ENCODE measurements around the gene OSM. TPM values are rescaled to one million over a fixed set of nuclear protein-coding genes. Genes with fewer than 3 reads are reported as not detected.
A peak's percentile ranks its signal among the peaks of the same experiment; 100 is the strongest.

Gene OSM
- total and polyA plus RNA-seq, 9 donors = 0.09 to 1.5 (median 0.33) TPM; not detected in 1

DNA sequence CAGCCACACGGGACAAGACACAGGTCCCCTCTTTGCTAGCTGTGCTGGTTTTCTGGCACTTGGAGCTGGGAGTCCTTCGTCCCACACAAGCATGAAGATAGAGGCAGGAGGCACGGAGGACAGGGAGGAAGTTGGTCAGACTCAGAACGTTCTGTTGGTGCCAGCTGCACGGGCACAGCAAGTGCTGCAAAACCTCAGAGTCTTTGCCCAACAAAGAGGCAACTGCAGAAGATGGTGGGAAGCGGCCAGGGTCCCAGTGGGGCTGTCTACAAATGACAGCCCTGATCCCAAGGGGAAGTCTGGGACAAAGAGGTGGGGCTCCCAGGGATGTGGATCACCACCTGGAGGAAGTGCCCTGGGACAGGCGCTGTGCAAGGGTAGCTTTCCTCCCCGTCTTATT lies 9.4 kb upstream of the OSM start:
- H3K27ac ChIP-seq (ENCODE audit: low read length) = no peak overlapping the region
- WGBS (ENCODE audit: insufficient coverage) = 80% methylated on average over 8 of the region's 8 CpGs

DNA sequence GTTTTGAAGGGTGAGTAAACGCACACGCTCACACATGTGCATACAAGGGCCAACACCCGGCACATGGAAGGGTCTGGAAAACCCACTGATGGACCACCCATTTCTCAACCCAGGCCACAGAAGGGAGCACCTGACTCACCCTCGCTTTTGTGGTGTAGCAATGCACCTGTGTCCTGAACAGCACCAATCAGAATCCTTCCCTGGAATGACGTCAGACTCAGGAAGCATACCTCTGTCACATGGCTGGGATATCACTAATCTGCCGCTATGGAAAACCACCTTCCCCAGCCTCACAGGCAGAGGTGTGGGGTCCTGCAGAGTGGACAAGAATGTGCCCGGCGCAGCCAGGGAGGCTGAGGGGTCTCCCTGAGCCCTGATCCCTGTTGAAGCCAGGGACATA lies 9.0 kb upstream of the OSM start:
- DNase-seq = no peak
- H3K27me3 ChIP-seq (ENCODE audit: control insufficient read depth, insufficient read depth, low read length) = peaks cover 2% of the 10 kb centered on the region
- H3K36me3 ChIP-seq (ENCODE audit: control insufficient read depth, insufficient read depth, low read length) = no peaks in the 10 kb centered on the region
- no peak overlapping the region for H3K4me3 ChIP-seq (ENCODE audit: low read length)
- H3K4me1 ChIP-seq (ENCODE audit: control insufficient read depth, insufficient read depth, low read length) = peaks cover 8% of the 10 kb centered on the region
- H3K9me3 ChIP-seq (replicated peaks; ENCODE audit: control insufficient read depth, low read depth, low read length) = no peaks in the 10 kb centered on the region
- 54% methylated on average over 5 of the region's 8 CpGs for WGBS (ENCODE audit: insufficient coverage)
- no peak overlapping the region for H3K27ac ChIP-seq (ENCODE audit: low read length)

More for the DNA sequence above, 9.4 kb upstream of the OSM start:
- H3K4me3 ChIP-seq (ENCODE audit: low read length) = no peak overlapping the region
- no peaks in the 10 kb centered on the region for H3K36me3 ChIP-seq (ENCODE audit: control insufficient read depth, insufficient read depth, low read length)
- no peaks in the 10 kb centered on the region for H3K9me3 ChIP-seq (replicated peaks; ENCODE audit: control insufficient read depth, low read depth, low read length)
- H3K27me3 ChIP-seq (ENCODE audit: control insufficient read depth, insufficient read depth, low read length) = peaks cover 2% of the 10 kb centered on the region
- peaks cover 8% of the 10 kb centered on the region for H3K4me1 ChIP-seq (ENCODE audit: control insufficient read depth, insufficient read depth, low read length)
- no peak for DNase-seq

DNA sequence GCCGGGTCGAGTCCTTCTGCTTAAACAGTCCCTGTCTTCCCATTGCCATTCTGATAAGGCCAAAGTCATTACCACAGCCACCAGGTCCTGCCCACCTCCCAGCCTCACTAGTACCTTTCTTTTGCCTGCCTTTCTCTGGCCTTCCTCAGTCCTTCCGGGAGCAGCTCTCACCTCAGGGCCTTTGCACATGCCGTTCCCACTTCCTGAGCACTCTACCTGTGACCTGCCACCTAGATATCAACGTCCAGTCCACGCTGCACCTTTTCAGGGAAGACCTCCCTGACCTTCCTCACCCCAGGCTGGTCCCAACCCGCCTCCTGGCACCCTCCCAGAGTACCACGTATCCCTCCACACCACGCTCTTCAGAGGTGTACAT lies 7.8 kb upstream of the OSM start:
- H3K4me3 ChIP-seq (ENCODE audit: low read length) = no peak overlapping the region
- no peaks in the 10 kb centered on the region for H3K9me3 ChIP-seq (replicated peaks; ENCODE audit: control insufficient read depth, low read depth, low read length)
- DNase-seq = no peak
- no peak overlapping the region for H3K27ac ChIP-seq (ENCODE audit: low read length)
- H3K36me3 ChIP-seq (ENCODE audit: control insufficient read depth, insufficient read depth, low read length) = no peaks in the 10 kb centered on the region
- peaks cover 8% of the 10 kb centered on the region for H3K4me1 ChIP-seq (ENCODE audit: control insufficient read depth, insufficient read depth, low read length)
- 78% methylated on average over 6 of the region's 9 CpGs for WGBS (ENCODE audit: insufficient coverage)
- H3K27me3 ChIP-seq (ENCODE audit: control insufficient read depth, insufficient read depth, low read length) = peaks cover 2% of the 10 kb centered on the region

DNA sequence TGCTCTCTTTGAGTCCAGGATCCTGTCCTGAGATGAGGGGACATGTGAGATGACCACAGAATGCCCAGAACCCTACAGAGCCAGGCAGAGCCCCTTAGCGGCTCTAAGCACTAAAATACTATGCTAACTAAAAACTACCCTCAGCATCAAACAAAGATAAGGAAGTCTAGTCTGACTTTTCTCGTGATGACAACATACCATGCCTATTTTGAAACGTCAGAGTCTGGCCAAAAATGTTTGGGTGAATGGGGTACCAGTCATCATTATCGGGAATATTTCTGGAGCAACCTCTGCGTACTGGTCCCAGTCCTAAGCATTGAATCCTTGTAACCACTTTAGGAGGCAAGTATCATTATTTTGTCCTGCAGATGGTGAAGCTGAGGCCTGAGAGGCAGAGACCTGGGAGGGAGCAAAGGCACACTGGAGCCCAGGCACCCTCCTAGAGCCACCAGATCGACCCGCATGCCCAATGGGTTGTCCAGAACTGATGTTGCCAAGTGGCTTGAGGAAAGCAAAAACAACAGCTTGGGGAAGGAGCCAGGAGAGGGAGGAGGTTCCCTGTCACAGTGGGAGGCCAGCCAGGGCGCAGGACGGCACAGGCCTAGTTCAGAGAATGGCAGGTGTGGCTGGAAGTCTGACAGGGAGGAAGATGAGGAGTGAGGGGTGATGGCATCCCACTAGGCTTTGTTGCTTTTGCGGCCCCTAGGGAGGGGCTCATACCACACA lies 7.2 kb upstream of the OSM start:
- 50% methylated on average over 7 of the region's 10 CpGs for WGBS (ENCODE audit: insufficient coverage)
- Histone ChIP-seq H3K9me3 (replicated peaks; ENCODE audit: control insufficient read depth, low read depth, low read length) (no peaks in the 10 kb centered on the region), H3K27me3 (ENCODE audit: control insufficient read depth, insufficient read depth, low read length) (peaks cover 2% of the 10 kb centered on the region), H3K36me3 (ENCODE audit: control insufficient read depth, insufficient read depth, low read length) (no peaks in the 10 kb centered on the region), H3K4me3 (ENCODE audit: low read length) (no peak overlapping the region), H3K27ac (ENCODE audit: low read length) (no peak overlapping the region), H3K4me1 (ENCODE audit: control insufficient read depth, insufficient read depth, low read length) (peaks cover 8% of the 10 kb centered on the region)
- no peak for DNase-seq

DNA sequence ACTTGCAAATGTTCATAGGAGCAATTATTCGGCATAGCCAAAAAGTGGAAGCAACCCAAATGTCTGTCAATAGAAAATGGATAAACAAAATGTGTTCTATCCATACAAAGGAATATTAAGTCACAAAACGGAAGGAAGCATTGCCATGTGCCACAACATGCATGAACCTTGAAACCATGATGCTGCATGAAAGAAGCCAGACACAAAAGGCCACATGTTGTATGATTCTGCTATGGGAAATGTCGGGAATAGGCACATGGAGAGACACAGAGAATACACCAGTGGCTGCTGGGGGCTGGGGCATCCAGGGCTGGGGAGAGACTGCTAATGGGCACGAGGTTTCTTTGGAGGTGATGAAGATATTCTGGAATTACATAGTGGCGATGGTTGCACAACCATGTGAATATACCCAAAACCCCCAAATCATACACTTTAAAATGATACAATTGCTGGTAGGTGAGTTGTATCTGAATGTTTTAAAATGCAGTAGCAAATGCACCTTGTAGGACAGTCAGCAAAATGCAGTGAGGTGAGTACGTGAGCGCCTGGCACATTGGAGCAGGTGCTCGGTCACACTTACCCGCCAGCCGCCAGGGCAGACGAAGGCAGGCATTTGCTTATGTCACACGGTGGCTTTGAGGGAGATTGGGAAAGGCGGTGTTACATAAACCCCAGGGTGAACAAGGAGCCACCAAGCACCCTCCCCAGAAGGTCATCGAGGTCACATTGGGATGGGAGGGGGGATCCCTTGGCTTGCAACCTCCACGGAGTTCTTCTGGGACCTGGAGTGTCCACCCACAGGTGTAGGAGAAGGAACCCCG lies 6.3 kb upstream of the OSM start:
- Histone ChIP-seq H3K27ac (ENCODE audit: low read length) (no peak overlapping the region), H3K4me1 (ENCODE audit: control insufficient read depth, insufficient read depth, low read length) (peaks cover 7% of the 10 kb centered on the region)
- 72% methylated on average over 11 of the region's 16 CpGs for WGBS (ENCODE audit: insufficient coverage)

DNA sequence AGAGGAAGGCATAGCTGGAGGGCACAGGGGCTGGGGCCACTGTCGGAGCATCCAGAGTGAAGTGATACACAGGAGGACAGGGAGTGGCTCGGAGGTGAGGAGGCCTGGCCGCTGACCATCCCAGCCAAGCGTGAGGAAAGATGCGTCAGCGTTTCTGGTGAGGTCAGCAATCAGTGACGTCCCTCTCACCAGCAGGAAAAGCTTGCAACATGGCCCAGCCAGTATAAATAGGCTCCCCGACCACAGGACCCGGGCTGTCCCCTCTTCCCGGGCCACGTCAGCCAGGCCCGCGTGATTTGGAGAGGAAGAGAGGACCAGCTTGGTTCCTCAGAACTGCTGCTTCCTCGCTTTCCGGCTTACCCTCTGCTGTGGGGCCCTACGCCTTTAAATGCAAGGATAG lies 4.2 kb upstream of the OSM start:
- Histone ChIP-seq H3K4me1 (ENCODE audit: control insufficient read depth, insufficient read depth, low read length) (no peaks in the 10 kb centered on the region), H3K36me3 (ENCODE audit: control insufficient read depth, insufficient read depth, low read length) (no peaks in the 10 kb centered on the region), H3K9me3 (replicated peaks; ENCODE audit: control insufficient read depth, low read depth, low read length) (no peaks in the 10 kb centered on the region), H3K27me3 (ENCODE audit: control insufficient read depth, insufficient read depth, low read length) (peaks cover 2% of the 10 kb centered on the region), H3K27ac (ENCODE audit: low read length) (peak overlapping the region; percentile 13), H3K4me3 (ENCODE audit: low read length) (no peak overlapping the region)
- 53% methylated on average over 10 of the region's 16 CpGs for WGBS (ENCODE audit: insufficient coverage)
- peak; percentile 84 for DNase-seq

More for the DNA sequence above, 6.3 kb upstream of the OSM start:
- peaks cover 2% of the 10 kb centered on the region for H3K27me3 ChIP-seq (ENCODE audit: control insufficient read depth, insufficient read depth, low read length)
- H3K36me3 ChIP-seq (ENCODE audit: control insufficient read depth, insufficient read depth, low read length) = no peaks in the 10 kb centered on the region
- no peak for DNase-seq
- H3K9me3 ChIP-seq (replicated peaks; ENCODE audit: control insufficient read depth, low read depth, low read length) = no peaks in the 10 kb centered on the region
- no peak overlapping the region for H3K4me3 ChIP-seq (ENCODE audit: low read length)

DNA sequence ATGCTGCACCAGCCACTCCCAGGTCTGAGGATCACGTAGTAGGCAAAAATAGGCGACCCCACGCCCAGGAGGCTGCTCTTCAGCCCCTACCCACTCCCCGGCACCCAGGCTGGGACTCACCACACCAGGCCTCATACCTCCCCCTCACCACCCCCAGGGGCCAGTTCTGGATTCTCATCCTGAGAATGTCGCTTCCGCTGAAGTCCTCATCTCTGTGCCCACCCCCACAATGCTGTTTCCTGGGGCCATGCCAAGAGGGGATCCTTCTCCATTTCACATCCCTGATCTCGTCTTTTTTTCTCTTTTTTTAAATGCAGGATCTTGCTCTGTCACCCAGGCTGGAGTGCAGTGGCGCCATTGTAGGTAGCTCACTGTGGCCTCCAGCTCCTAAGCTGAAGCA lies 1.7 kb upstream of the OSM start:
- 68% methylated on average over 8 of the region's 8 CpGs for WGBS (ENCODE audit: insufficient coverage)
- Histone ChIP-seq H3K4me1 (ENCODE audit: control insufficient read depth, insufficient read depth, low read length) (no peaks in the 10 kb centered on the region), H3K36me3 (ENCODE audit: control insufficient read depth, insufficient read depth, low read length) (no peaks in the 10 kb centered on the region), H3K27ac (ENCODE audit: low read length) (no peak overlapping the region), H3K9me3 (replicated peaks; ENCODE audit: control insufficient read depth, low read depth, low read length) (no peaks in the 10 kb centered on the region), H3K4me3 (ENCODE audit: low read length) (no peak overlapping the region), H3K27me3 (ENCODE audit: control insufficient read depth, insufficient read depth, low read length) (peaks cover 4% of the 10 kb centered on the region)
- no peak for DNase-seq

DNA sequence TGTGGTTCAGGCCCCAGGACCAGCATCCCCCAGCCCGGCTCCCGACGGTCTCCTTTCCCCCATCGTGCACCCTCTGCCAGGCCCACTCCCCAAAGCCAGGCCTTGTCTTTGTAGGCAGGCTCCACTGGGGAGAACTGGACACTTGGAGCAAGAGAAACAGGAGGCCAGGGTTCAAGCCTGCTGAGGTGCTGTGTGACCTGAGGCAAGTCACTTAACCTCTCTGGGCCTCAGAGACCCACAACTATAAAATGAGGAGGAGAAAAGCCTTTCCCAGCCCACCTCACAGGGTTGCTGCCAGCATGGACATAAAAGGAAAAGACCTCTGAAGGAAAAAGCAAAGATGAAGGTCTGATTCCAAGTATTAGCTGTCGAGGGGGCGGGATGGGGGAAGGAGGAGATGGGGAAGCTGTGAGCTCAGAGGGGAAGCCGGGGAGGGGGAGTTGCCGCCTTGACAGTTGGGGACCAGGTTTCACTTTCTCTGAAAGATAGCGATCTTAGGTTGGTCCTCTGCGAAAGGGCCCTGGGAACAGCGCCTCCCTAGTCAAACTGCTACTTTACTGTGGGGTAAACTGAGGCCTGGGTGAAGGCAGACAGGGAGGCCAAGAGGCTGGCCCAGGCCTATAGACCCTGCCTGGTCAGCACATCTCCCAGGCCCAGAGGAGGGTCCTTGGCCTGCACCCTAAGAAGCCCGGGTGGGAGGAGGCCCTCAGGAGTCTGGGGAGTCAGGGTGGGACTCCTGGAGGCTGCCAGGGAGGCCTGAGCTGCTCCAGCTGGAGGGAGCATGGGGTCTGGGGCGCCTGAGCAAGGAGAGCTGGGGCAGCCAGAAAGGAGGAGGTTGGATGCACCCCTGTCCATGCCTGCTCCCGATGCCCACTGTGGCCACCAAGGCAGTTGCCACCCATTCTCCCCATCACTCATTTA lies 991 bp upstream of the OSM start:
- H3K4me3 ChIP-seq (ENCODE audit: low read length) = no peak overlapping the region
- no peaks in the 10 kb centered on the region for H3K36me3 ChIP-seq (ENCODE audit: control insufficient read depth, insufficient read depth, low read length)
- peaks cover 3% of the 10 kb centered on the region for H3K4me1 ChIP-seq (ENCODE audit: control insufficient read depth, insufficient read depth, low read length)
- H3K27ac ChIP-seq (ENCODE audit: low read length) = peak overlapping the region; percentile 47
- DNase-seq = no peak
- 81% methylated on average over 12 of the region's 14 CpGs for WGBS (ENCODE audit: insufficient coverage)
- H3K27me3 ChIP-seq (ENCODE audit: control insufficient read depth, insufficient read depth, low read length) = peaks cover 6% of the 10 kb centered on the region
- H3K9me3 ChIP-seq (replicated peaks; ENCODE audit: control insufficient read depth, low read depth, low read length) = no peaks in the 10 kb centered on the region

DNA sequence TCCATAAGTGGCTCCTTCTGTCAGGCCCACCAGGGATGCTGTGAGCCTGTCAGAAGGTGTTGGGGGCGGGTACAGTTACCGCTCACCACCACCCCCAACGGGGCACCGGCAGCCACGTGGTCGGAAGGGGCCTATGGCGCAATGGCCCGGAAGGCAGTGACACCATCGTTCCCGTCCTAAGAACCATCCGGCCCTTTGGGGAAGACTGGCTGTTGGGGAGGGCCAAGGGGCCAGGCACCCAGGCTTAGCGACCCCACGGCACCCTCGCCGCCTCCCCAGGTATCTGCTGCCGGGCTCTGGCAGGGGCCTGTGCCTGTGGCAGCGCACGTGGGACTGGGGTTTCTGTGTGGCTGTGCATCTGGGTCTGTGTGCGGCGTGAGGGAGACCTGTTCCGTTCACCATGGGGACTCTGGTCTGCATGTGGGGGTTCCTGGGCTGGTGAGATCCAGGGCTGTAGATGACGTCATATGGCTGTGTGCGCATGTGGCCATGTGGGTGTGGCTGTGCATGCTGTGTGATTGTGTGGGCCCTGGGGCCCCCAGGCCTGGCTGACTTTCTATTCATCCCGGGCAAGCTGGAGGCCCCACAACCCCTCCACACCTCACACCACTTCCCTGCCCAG lies 717 bp downstream of the OSM start:
- Histone ChIP-seq H3K9me3 (replicated peaks; ENCODE audit: control insufficient read depth, low read depth, low read length) (no peaks in the 10 kb centered on the region), H3K36me3 (ENCODE audit: control insufficient read depth, insufficient read depth, low read length) (no peaks in the 10 kb centered on the region), H3K4me3 (ENCODE audit: low read length) (peak overlapping the region; percentile 33), H3K27me3 (ENCODE audit: control insufficient read depth, insufficient read depth, low read length) (peaks cover 11% of the 10 kb centered on the region), H3K27ac (ENCODE audit: low read length) (peak overlapping the region; percentile 42), H3K4me1 (ENCODE audit: control insufficient read depth, insufficient read depth, low read length) (peaks cover 3% of the 10 kb centered on the region)
- 64% methylated on average over 21 of the region's 24 CpGs for WGBS (ENCODE audit: insufficient coverage)
- peak; percentile 41 for DNase-seq
